NCI-H345 (cell line): Measurements from ENCODE around the gene THADA.
"Not testable (repeated sequence)": the region's sequence is repeated elsewhere in the genome, so short reads cannot be mapped to it uniquely, and the experiment has no call there.

ENCODE experiments used
- DNase-seq: peaks from one replicate; lab custom pipeline; 2025; lab: John Stamatoyannopoulos, UW

THADA gene

GRCh38 chr2:43541165-43541564 lies 54.7 kb downstream of the THADA start:
- no peak for DNase-seq

GRCh38 chr2:43540021-43540779 lies 55.6 kb downstream of the THADA start:
- DNase-seq, result no peak

- no peak for DNase-seq
These were observed 56.4 kb downstream of the THADA start for GRCh38 chr2:43539436-43539835.

- no peak for DNase-seq
These were observed 57.7 kb downstream of the THADA start for GRCh38 chr2:43538034-43538670.

- no peak for DNase-seq
These were observed 58.7 kb downstream of the THADA start for GRCh38 chr2:43537137-43537536.

GRCh38 chr2:43534569-43534968 lies 61.3 kb downstream of the THADA start:
- DNase-seq, result no peak

- DNase-seq, result not testable (repeated sequence)
These were observed 63.3 kb downstream of the THADA start for GRCh38 chr2:43532572-43532971.

GRCh38 chr2:43531251-43531650 lies 64.6 kb downstream of the THADA start:
- DNase-seq, result no peak

- DNase-seq, result no peak
These were observed 68.8 kb downstream of the THADA start for GRCh38 chr2:43526994-43527393.

GRCh38 chr2:43525506-43525905 lies 70.3 kb downstream of the THADA start:
- no peak for DNase-seq

GRCh38 chr2:43524177-43524965 lies 71.5 kb downstream of the THADA start:
- no peak for DNase-seq

GRCh38 chr2:43522177-43522576 lies 73.7 kb downstream of the THADA start:
- DNase-seq, result no peak

- DNase-seq, result no peak
These were observed 74.3 kb downstream of the THADA start for GRCh38 chr2:43521568-43521967.

GRCh38 chr2:43520919-43521318 lies 74.9 kb downstream of the THADA start:
- no peak for DNase-seq

- no peak for DNase-seq
These were observed 76.1 kb downstream of the THADA start for GRCh38 chr2:43519643-43520221.

- no peak for DNase-seq
These were observed 77.1 kb downstream of the THADA start for GRCh38 chr2:43518718-43519117.

GRCh38 chr2:43518181-43518580 lies 77.7 kb downstream of the THADA start:
- no peak for DNase-seq

GRCh38 chr2:43515807-43516497 lies 79.9 kb downstream of the THADA start:
- no peak for DNase-seq

- DNase-seq, result no peak
These were observed 80.6 kb downstream of the THADA start for GRCh38 chr2:43515248-43515647.

- DNase-seq, result no peak
These were observed 82.0 kb downstream of the THADA start for GRCh38 chr2:43513796-43514195.

- no peak for DNase-seq
These were observed 82.6 kb downstream of the THADA start for GRCh38 chr2:43513216-43513615.

- DNase-seq, result no peak
These were observed 84.6 kb downstream of the THADA start for GRCh38 chr2:43511199-43511598.
